ENCODE results near the gene SMCO2.
A peak's percentile ranks its signal among the peaks of the same experiment; 100 is the strongest.

The SMCO2 gene

DNA sequence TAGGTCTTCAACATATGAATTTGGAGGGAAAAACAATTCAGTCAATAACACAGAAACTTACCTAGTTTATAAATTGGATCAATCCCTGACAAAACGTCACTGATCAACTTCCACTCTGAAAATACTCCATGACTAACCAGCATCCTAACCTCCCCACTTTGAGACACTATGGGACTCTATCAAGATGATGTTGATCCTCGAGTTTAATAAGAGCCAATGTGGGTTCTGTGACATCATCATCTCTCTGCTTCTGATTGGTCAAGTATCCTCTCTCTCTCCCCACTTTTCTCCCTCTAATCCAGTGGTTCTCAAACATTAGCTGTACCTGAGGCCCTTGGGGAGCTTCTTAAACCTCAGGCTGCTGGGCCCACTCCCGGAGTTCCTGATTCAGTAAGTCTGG, at the start of gene SMCO2:
TSS of gene SMCO2 (plus strand) at position 301 of the 400 bp plus-strand sequence. CDS start 23,896 bp downstream, outside the sequence.
- DNase-seq, result no peak

GRCh38 chr12:27398466-27398865, 48.1 kb upstream of the SMCO2 start:
- no peak for DNase-seq

GRCh38 chr12:27399074-27399473, 47.5 kb upstream of the SMCO2 start:
- DNase-seq, result no peak

DNA sequence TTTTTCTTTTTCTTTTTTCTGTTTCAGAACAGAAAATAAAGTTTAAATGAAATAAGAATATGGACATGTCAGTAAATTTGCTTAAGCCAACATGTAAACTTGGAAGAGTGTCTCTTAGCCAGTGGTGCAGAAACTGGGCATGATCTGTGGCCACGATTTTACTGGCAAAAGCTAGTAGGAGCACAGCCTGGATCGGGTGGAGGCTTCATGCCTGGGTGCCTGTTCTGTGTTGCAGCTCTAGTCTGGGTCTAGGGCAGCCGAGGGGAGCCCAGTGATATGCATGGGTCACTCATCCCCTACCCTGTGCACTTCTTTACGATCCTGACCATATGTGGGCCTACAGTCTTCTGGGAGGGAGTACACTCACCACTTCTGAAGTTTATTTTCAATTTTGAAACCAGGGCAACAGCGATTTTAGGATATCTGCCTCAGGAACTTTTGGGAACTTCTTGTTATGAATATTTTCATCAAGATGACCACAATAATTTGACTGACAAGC, 45.6 kb upstream of the SMCO2 start:
- peak; percentile 100 for DNase-seq

- no peak for DNase-seq
Measured at GRCh38 chr12:27412047-27412446, 34.5 kb upstream of the SMCO2 start.

DNA sequence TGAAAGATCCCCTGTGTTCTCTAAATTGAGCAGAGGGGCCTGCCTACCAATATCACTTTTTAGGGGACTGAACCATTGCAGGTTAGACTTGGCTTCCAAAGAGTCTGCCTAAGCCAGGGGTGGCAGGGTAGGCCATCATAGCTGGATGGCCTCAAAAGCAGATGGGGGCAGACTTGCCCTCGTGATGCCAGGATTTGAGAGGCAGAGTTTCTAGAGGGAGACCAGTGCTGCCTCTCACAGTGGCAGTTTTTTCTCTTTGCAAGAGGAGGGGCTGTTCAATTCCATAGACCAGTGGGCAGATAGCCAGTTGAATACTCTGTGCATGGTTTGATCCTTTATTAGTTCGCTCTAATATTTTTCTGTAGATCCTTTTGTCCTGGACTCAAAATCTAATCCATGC, 23.8 kb upstream of the SMCO2 start:
- DNase-seq, result no peak

- DNase-seq, result peak; percentile 38
Measured at GRCh38 chr12:27424631-27425230, 21.8 kb upstream of the SMCO2 start.

- DNase-seq, result no peak
Measured at GRCh38 chr12:27425306-27425705, 21.2 kb upstream of the SMCO2 start.

DNA sequence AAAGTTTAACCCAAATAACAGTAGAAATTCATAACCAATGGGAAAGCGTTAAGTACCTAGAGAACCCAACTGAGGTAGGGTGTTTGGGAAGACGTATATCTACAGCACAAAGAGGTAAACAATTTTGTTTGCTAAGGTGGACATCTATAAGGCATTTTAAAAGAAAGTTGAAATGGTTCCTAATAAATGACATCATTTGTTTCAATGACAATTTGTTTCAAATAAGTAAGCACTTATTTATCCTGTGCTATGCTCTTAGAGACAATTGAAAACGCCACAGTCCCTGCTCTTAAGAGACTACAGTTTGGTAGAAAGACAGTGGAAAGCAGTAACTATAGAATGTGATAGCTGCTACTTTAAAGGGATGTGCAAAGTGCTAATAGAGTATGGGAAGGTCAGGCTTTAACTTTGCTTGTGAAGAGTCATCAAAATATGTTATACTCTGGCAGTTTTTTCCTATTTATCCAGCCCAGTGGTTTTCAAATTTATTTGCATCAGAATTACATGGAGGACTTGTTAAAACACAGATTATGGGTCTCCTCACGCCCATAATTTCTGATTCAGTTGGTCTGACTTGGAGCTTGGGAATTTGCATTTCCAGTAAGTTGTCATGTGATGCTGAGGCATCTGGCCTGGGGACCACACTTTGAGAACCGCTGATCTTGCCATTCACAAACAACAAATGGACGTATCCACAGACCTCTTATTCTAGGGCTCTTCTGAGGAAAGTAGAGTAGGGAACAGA, 19.6 kb upstream of the SMCO2 start:
- peak; percentile 82 for DNase-seq

DNA sequence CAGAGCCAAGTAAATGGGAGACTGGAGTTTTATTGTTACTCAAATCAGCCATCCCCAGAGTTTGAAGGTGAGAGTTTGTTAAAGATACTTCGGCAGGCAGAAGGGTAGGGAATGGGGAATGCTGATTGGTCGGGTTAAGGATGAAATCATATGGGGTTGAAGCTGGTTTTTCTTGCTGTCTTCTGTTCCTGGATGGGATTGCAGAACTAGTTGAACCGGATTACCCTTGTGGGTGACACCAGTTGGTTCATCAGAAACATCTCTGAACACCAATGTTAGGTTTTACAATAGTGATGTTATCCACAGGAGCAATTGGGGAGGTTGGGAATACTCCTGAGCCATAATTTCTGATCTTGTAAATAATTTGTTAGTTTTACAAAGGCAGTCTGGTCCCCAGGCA, 18.7 kb upstream of the SMCO2 start:
- DNase-seq, result no peak

- DNase-seq, result no peak
Measured at GRCh38 chr12:27428466-27428865, 18.1 kb upstream of the SMCO2 start.

- DNase-seq, result no peak
Measured at GRCh38 chr12:27429606-27430005, 16.9 kb upstream of the SMCO2 start.

DNA sequence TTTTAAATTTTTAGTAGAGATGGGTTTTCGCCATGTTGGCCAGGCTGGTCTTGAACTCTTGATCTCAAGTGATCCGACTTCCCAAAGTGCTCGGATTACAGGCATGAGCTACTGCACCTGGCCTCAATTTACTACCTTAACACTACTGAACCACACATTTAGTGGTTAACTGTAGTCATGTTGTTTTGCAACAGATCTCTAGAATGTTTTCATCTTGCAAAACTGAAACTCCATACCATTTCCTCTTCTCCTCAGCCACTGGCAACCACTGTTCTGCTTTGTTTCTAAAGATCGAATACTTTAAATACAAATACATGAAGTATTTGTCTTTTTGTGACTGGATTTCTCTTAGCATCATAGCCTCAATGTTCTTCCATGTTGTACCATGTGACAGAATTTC, 15.4 kb upstream of the SMCO2 start:
- DNase-seq, result no peak

- DNase-seq, result no peak
Measured at GRCh38 chr12:27434673-27435565, 11.6 kb upstream of the SMCO2 start.

DNA sequence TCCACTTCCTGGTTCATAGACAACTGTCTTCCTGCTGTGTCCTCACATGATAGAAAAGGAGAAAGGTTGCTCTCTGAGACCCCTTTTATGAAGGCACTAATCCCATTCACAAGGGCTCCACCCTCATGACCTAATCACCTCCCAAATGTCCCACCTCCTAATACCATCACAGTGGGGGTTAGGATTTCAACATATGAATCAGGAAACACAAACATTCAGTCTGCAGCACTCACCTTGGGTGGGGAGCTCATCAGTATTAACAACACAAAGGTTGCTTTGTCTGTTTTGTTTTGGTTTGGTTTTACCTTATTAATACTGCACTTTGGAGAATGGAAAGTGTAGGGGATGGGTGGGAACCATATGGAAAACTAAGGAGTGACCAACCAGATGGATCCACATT, 10.5 kb upstream of the SMCO2 start:
- DNase-seq, result no peak

GRCh38 chr12:27436768-27437167, 9.8 kb upstream of the SMCO2 start:
- no peak for DNase-seq

- no peak for DNase-seq
Measured at GRCh38 chr12:27437839-27438238, 8.7 kb upstream of the SMCO2 start.

DNA sequence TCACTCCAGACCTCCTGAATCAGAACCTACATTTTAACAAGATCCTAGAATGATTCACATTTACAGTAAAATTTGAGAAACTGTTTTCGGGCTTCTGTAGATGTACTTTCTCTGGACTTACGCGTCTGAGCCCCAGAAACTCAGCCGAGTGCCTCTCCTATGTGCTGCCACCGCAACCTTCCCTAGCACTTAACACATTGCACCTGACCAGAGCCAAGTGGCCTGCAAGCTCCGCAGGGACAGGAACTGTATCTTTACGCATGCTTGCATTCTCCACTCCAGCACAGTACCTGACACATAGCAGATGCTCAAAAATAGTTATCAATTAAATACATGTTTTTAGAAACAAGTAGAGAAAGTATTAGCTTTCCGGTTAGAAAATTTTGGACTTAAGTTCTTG, 1.2 kb downstream of the SMCO2 start:
- DNase-seq, result no peak

DNA sequence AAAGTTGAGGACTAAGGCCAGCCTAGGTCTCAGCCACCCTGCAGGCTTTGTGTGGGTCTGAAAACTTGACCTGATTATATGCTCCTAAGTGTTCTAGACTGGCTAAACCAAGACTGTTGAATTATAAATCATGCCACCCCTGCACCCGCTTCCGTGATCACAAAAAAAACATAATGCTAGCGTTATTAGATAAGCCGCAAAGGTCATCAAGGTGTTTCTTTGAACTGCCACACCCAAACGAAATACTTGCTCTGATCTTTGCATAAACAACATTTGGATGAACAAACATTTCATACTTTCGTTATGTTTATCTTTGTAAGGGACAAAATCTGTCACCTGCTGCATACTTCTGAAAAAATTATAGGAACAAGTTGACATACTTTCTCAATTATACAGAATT, 2.5 kb downstream of the SMCO2 start:
- peak; percentile 86 for DNase-seq

GRCh38 chr12:27449893-27450534, 3.5 kb downstream of the SMCO2 start:
- no peak for DNase-seq

DNA sequence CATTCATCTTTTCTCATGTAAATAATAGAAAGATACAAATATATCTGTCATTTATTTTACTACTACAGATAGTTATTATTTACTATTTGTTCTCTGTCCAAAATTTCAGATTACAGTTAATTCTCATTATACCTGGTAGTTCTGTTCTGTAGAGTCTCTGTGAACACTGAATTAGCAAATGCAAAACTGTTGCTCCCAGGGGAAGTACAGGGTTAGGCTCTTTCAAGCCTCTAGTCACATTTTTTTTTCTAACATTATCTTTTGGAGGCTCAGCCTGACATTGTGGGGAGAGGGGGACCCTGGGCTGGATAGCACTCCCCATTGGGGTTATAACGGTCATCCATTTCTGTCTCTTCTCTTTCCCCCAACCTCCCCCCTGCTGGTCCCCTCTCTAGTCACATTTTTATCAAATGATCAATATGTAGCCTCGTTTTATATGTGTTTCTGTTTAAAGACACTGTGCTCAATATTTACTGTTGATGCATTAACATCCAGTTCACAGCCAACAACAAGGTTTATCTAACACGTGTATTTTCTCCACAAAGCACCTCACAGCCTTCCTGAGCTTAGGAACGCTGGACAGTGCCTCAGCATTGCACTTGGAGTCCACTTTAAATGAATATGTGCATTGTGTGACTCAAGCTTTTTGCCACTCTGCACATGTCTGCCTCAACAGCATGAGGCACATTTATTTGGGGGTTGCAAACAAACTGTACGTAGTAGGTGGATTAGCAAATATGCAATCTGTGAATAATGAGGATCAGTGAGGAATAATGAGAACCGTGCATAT, 4.7 kb downstream of the SMCO2 start:
- DNase-seq, result peak; percentile 34

DNA sequence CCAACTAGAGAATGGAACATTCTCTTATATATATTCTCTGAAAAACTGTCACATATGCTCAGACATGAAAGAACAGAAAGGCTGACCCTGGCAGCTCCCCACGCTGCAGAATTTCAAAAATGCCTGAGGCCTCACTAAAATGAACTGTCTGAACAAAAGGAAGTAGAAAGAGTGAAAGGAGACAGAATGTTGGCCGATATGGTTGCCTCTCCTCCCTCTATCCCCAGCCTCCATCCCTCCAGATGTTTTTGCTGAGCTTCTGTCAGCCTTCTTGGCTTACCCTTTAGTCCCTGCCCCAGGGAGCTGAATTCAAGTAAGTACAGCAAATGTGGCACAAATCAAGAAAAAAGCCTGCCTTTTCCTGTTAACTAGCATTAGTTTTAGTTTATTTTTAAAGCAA, 6.9 kb downstream of the SMCO2 start:
- DNase-seq, result no peak
